Mesothelial cell of epicardium (in vitro differentiated cells): ENCODE measurements around the gene APEX1. TPM values are rescaled to one million over a fixed set of nuclear protein-coding genes. Genes with fewer than 3 reads are reported as not detected.

ENCODE experiments used
- DNase-seq, 2 experiments: peaks; one replicate each; pipeline ENCODE4 v3.0.0; 2021; ENCODE audit warnings: low spot score in 2 of 2; ENCODE audit not compliant: unreplicated experiment in 2 of 2
- H3K27ac Mint-ChIP-seq: 2 replicates; pipeline ENCODE4 v1.8.0; 2021; ENCODE audit warnings: mixed read lengths
- H3K27me3 Mint-ChIP-seq: 2 replicates; pipeline ENCODE4 v1.8.0; 2021; ENCODE audit warnings: low read depth, mixed read lengths
- H3K36me3 Mint-ChIP-seq: 2 replicates; pipeline ENCODE4 v1.8.0; 2021; ENCODE audit warnings: mixed read lengths
- H3K4me1 Mint-ChIP-seq: 2 replicates; pipeline ENCODE4 v1.8.0; 2021; ENCODE audit warnings: mixed read lengths
- H3K4me3 Mint-ChIP-seq: 2 replicates; pipeline ENCODE4 v1.8.0; 2021; ENCODE audit warnings: mild to moderate bottlenecking, moderate library complexity, mixed read lengths
- H3K9me3 Mint-ChIP-seq: 2 replicates; pipeline ENCODE4 v1.8.0; 2021; ENCODE audit warnings: mixed read lengths
- total RNA-seq: library from RNA; stranded (reverse); gene quantifications from 3 replicates; pipeline ENCODE4 v1.2.1, GENCODE V29; 2021
- TF ChIP-seq, protein P1 (sequence below): fragments of 200-600 bp; sonication (generic); IDR thresholded peaks from one replicate; pipeline ENCODE4 v1.5.0; 2021; ENCODE audit warnings: antibody characterized with exemption; ENCODE audit not compliant: unreplicated experiment

Gene APEX1
- total RNA-seq, 1 donor from 2014 or later: 283 TPM

DNA sequence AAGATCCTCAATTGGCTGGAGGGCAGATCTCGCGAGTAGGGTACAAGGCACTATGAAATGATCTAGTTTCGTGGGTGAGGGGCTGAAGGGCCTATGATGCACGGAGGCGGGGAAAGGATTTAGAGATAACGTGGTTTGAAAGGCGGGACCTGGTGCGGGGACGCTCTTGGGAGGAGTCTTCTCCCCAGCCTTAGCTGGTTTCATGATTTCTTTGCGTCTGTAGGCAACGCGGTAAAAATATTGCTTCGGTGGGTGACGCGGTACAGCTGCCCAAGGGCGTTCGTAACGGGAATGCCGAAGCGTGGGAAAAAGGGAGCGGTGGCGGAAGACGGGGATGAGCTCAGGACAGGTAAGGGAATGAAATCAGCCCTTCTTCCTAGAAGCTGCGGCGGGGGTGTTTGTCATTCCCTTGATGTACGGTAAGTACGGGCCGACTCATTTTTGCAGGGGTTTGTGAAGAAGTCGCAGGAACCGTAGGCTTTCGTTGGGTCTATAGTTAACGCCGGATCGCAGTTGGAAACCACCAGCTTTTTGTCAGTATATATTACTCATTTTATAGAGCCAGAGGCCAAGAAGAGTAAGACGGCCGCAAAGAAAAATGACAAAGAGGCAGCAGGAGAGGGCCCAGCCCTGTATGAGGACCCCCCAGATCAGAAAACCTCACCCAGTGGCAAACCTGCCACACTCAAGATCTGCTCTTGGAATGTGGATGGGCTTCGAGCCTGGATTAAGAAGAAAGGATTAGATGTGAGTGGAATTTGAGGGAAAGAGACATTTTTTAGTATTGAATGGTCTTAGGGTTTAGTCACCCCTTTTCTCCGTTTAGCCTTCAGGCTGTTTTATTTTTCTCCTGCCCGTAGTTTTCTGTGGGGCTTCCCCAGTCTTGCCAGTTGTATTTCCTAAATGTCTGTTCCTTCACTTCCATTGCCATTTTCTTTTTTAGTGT, 602 bp downstream of the APEX1 start:
- Mint-ChIP-seq H3K4me1 (peaks cover 11% of the 10 kb centered on the region), H3K27ac (no peak overlapping the region), H3K4me3 (no peak overlapping the region), H3K27me3 (no peaks in the 10 kb centered on the region), H3K9me3 (no peaks in the 10 kb centered on the region), H3K36me3 (peaks cover 15% of the 10 kb centered on the region)
- no peak for DNase-seq
- TF ChIP-seq, protein P1, sequence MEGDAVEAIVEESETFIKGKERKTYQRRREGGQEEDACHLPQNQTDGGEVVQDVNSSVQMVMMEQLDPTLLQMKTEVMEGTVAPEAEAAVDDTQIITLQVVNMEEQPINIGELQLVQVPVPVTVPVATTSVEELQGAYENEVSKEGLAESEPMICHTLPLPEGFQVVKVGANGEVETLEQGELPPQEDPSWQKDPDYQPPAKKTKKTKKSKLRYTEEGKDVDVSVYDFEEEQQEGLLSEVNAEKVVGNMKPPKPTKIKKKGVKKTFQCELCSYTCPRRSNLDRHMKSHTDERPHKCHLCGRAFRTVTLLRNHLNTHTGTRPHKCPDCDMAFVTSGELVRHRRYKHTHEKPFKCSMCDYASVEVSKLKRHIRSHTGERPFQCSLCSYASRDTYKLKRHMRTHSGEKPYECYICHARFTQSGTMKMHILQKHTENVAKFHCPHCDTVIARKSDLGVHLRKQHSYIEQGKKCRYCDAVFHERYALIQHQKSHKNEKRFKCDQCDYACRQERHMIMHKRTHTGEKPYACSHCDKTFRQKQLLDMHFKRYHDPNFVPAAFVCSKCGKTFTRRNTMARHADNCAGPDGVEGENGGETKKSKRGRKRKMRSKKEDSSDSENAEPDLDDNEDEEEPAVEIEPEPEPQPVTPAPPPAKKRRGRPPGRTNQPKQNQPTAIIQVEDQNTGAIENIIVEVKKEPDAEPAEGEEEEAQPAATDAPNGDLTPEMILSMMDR: no peak

DNA sequence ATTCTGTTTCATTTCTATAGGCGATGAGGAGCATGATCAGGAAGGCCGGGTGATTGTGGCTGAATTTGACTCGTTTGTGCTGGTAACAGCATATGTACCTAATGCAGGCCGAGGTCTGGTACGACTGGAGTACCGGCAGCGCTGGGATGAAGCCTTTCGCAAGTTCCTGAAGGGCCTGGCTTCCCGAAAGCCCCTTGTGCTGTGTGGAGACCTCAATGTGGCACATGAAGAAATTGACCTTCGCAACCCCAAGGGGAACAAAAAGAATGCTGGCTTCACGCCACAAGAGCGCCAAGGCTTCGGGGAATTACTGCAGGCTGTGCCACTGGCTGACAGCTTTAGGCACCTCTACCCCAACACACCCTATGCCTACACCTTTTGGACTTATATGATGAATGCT, 1.9 kb downstream of the APEX1 start:
- Mint-ChIP-seq H3K36me3 (peaks cover 7% of the 10 kb centered on the region), H3K4me3 (no peak overlapping the region), H3K27me3 (no peaks in the 10 kb centered on the region), H3K27ac (peak overlapping the region; percentile 59), H3K9me3 (no peaks in the 10 kb centered on the region), H3K4me1 (peaks cover 17% of the 10 kb centered on the region)
- DNase-seq: no peak
- TF ChIP-seq, protein P1: no peak

DNA sequence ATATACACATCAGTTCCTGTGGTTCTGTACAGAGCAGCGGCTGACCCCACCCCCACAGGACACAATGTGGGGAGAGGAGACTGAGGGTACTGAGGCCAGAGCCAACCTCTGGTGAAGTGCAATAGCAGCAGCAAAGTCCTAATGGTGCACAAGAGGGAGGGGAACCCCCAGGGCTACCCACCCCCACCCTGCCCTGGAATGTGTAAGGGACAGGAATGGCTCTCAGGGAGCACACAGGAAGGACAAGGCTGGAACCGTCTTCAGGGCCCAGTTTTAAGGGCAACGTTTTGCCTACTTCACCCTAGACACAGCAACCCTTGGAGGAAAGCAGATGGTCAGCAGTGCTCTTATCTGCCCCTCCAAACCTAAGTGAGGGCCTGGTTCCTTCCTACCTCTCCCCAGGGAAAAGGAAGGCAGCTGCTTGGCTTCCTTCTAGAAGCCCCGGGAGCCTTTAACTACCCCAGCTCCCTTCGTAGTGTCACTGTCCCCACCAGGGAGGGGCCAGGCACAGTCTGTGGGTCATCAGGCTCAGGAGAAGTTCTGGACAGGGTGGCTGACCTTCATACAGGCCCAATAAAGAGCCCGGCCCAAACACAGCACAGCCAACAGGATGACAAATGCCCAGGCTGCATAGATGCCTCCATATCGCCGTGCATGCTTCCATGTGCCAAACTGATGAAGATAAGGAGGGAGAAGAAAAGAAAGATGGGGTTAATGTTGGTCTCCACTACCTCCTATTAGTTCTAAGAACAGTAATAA, 3.2 kb downstream of the APEX1 start:
- TF ChIP-seq, protein P1: no peak
- Mint-ChIP-seq H3K36me3 (peaks cover 6% of the 10 kb centered on the region), H3K27me3 (no peaks in the 10 kb centered on the region), H3K27ac (peak overlapping the region; percentile 59), H3K4me1 (peaks cover 16% of the 10 kb centered on the region), H3K9me3 (no peaks in the 10 kb centered on the region), H3K4me3 (no peak overlapping the region)
- DNase-seq: no peak

DNA sequence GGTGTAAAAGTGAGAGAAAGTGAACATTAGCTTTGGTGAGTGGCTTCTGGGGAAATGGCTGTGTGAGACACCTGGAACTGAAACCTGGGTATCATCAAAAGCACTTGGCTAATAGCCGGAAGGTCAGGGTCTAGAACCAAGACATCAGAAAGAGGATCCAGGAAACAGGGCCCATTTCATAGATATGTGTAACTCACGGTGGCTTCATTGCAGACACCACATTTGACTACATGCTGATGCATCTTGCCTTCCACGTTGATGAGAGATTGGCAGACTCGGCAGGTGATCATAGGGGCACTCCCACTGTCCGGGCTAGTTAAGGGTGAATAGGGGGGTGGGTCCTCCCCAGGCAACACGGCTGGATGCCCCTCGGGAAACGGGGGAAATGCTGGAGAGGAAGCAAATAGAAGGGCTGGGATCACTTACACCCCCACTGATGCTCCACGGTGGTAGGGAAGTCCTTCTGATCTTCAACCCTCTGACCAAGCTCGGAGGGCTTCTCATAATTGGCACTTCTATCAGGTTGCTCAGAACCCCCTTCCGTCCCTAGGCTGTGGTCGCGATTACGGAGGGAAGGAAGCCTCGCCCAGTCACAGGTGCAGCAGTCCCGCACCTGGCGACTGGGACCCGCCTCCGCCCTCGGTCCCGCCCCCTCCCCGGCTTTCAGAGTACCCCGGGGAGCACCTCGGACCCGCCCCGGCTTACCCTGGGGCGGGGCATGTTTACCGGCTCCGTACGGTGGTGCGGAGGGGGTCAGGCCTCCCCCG, 5.6 kb downstream of the APEX1 start:
- no peaks in the 10 kb centered on the region for H3K9me3 Mint-ChIP-seq
- H3K27ac Mint-ChIP-seq: peak overlapping the region; percentile 93
- TF ChIP-seq, protein P1: no peak
- H3K36me3 Mint-ChIP-seq: peaks cover 6% of the 10 kb centered on the region
- peak in 1 of 2 experiments; percentile 43 for DNase-seq
- peak overlapping the region; percentile 70 for H3K4me3 Mint-ChIP-seq
- peaks cover 4% of the 10 kb centered on the region for H3K27me3 Mint-ChIP-seq
- H3K4me1 Mint-ChIP-seq: peaks cover 16% of the 10 kb centered on the region
